ENCODE results near the gene ITGA1.

ITGA1 gene

GRCh38 chr5:52831786-52832511, 44.2 kb downstream of the ITGA1 start:
- TF ChIP-seq CTCF (IDR thresholded peaks at IDR 0.05; ENCODE audit: low read depth, low read length, missing control alignments): no peak
- H3K4me3 ChIP-seq (replicated peaks; ENCODE audit: low read depth, low read length): no peak overlapping the region
- no peak for DNase-seq (ENCODE audit: extremely low read depth, low read depth)

GRCh38 chr5:52834320-52834719, 46.6 kb downstream of the ITGA1 start:
- DNase-seq (ENCODE audit: extremely low read depth, low read depth): no peak
- no peak for TF ChIP-seq CTCF (IDR thresholded peaks at IDR 0.05; ENCODE audit: low read depth, low read length, missing control alignments)
- H3K4me3 ChIP-seq (replicated peaks; ENCODE audit: low read depth, low read length): no peak overlapping the region

- no peak overlapping the region for H3K4me3 ChIP-seq (replicated peaks; ENCODE audit: low read depth, low read length)
- DNase-seq (ENCODE audit: extremely low read depth, low read depth): no peak
- TF ChIP-seq CTCF (IDR thresholded peaks at IDR 0.05; ENCODE audit: low read depth, low read length, missing control alignments): no peak
Measured at GRCh38 chr5:52837068-52837467, 49.4 kb downstream of the ITGA1 start.

GRCh38 chr5:52837591-52838001, 49.9 kb downstream of the ITGA1 start:
- no peak for TF ChIP-seq CTCF (IDR thresholded peaks at IDR 0.05; ENCODE audit: low read depth, low read length, missing control alignments)
- DNase-seq (ENCODE audit: extremely low read depth, low read depth): no peak
- H3K4me3 ChIP-seq (replicated peaks; ENCODE audit: low read depth, low read length): no peak overlapping the region

GRCh38 chr5:52838326-52839015, 50.8 kb downstream of the ITGA1 start:
- H3K4me3 ChIP-seq (replicated peaks; ENCODE audit: low read depth, low read length): no peak overlapping the region
- DNase-seq (ENCODE audit: extremely low read depth, low read depth): no peak
- no peak for TF ChIP-seq CTCF (IDR thresholded peaks at IDR 0.05; ENCODE audit: low read depth, low read length, missing control alignments)

GRCh38 chr5:52839285-52839684, 51.6 kb downstream of the ITGA1 start:
- no peak for DNase-seq (ENCODE audit: extremely low read depth, low read depth)
- no peak overlapping the region for H3K4me3 ChIP-seq (replicated peaks; ENCODE audit: low read depth, low read length)
- TF ChIP-seq CTCF (IDR thresholded peaks at IDR 0.05; ENCODE audit: low read depth, low read length, missing control alignments): no peak
